Activated CD4-positive, alpha-beta memory T cell treated with anti-CD3 and anti-CD28 coated beads for 36 hours (primary cell): Measurements from ENCODE around the gene NYAP1. TPM values are rescaled to one million over a fixed set of nuclear protein-coding genes. Genes with fewer than 3 reads are reported as not detected.

Experiments used
- CTCF ChIA-PET: fragments of 350-600 bp; sonication (Branson Sonifier 250); formaldehyde crosslinking; loops from one replicate; lab custom pipeline; 2021; ENCODE audit warnings: antibody characterized with exemption, inconsistent platforms; lab: Charles Lee
- POLR2A ChIA-PET: fragments of 350-600 bp; sonication (Branson Sonifier 250); formaldehyde crosslinking; loops from one replicate; lab custom pipeline; 2021; ENCODE audit warnings: antibody characterized with exemption; lab: Charles Lee
- DNase-seq: peaks from one replicate; pipeline ENCODE4 v3.0.0-alpha.2; 2020
- H3K27ac Mint-ChIP-seq: one replicate; pipeline ENCODE4 v1.8.0; 2021; ENCODE audit warnings: mixed read lengths
- H3K27me3 Mint-ChIP-seq: one replicate; pipeline ENCODE4 v1.8.0; 2021; ENCODE audit warnings: mixed read lengths
- H3K36me3 Mint-ChIP-seq: one replicate; pipeline ENCODE4 v1.8.0; 2021; ENCODE audit warnings: mixed read lengths
- H3K4me1 Mint-ChIP-seq: one replicate; pipeline ENCODE4 v1.8.0; 2021; ENCODE audit warnings: low read depth, mixed read lengths
- H3K4me3 Mint-ChIP-seq: one replicate; pipeline ENCODE4 v1.8.0; 2021; ENCODE audit warnings: mild to moderate bottlenecking, mixed read lengths
- H3K9me3 Mint-ChIP-seq: one replicate; pipeline ENCODE4 v1.8.0; 2021; ENCODE audit warnings: mixed read lengths
- intact Hi-C: fragments of 100-400 bp; cut with micrococcal nuclease; formaldehyde crosslinking; loops from one replicate; pipeline ENCODE4 v1.15.1; 2023
- total RNA-seq, 2 experiments: library from RNA; stranded (reverse); gene quantifications; one replicate each; pipeline ENCODE4 v1.2.3, GENCODE V29; 2021

The NYAP1 gene
- total RNA-seq, 2 experiments from 2014 or later: 0.17 to 0.24 TPM

GRCh38 chr7:100486111-100486636, 2.4 kb downstream of the NYAP1 start:
- Mint-ChIP-seq H3K27me3 (no peaks in the 10 kb centered on the region), H3K9me3 (no peaks in the 10 kb centered on the region), H3K4me1 (peaks cover 8% of the 10 kb centered on the region), H3K27ac (no peak overlapping the region), H3K4me3 (no peak overlapping the region), H3K36me3 (no peaks in the 10 kb centered on the region)
- CTCF ChIA-PET: interaction anchor here (1.3 kb wide), 1 partner anchor 56 kb away, joined by 3 read pairs; no protein-coding TSS in a partner anchor
- intact Hi-C loops: no loop called here
- POLR2A ChIA-PET: no interaction called here
- no peak for DNase-seq

GRCh38 chr7:100486753-100487446, 3.2 kb downstream of the NYAP1 start:
- intact Hi-C loops: no loop called here
- POLR2A ChIA-PET: no interaction called here
- DNase-seq: no peak
- Mint-ChIP-seq H3K36me3 (no peaks in the 10 kb centered on the region), H3K27me3 (no peaks in the 10 kb centered on the region), H3K4me3 (no peak overlapping the region), H3K4me1 (peaks cover 8% of the 10 kb centered on the region), H3K27ac (no peak overlapping the region), H3K9me3 (no peaks in the 10 kb centered on the region)
- CTCF ChIA-PET: interaction anchor here (0.5 to 0.8 kb wide), 2 partner anchors 10 to 1351 kb away, joined by 3 read pairs; no protein-coding TSS in a partner anchor

GRCh38 chr7:100488333-100489095, 4.8 kb downstream of the NYAP1 start:
- H3K4me3 Mint-ChIP-seq: no peak overlapping the region
- ChIA-PET POLR2A (no interaction called here), CTCF (no interaction called here)
- H3K27me3 Mint-ChIP-seq: no peaks in the 10 kb centered on the region
- DNase-seq: no peak
- H3K9me3 Mint-ChIP-seq: no peaks in the 10 kb centered on the region
- H3K4me1 Mint-ChIP-seq: peaks cover 7% of the 10 kb centered on the region
- intact Hi-C loops: no loop called here
- H3K27ac Mint-ChIP-seq: no peak overlapping the region
- H3K36me3 Mint-ChIP-seq: no peaks in the 10 kb centered on the region

GRCh38 chr7:100489121-100489520, 5.4 kb downstream of the NYAP1 start:
- POLR2A ChIA-PET: no interaction called here
- intact Hi-C loops: no loop called here
- no peaks in the 10 kb centered on the region for H3K27me3 Mint-ChIP-seq

GRCh38 chr7:100489824-100490223, 6.1 kb downstream of the NYAP1 start:
- H3K27me3 Mint-ChIP-seq: no peaks in the 10 kb centered on the region
- peak; percentile 48 for DNase-seq
- peaks cover 9% of the 10 kb centered on the region for H3K4me1 Mint-ChIP-seq
- POLR2A ChIA-PET: interaction anchor here (1.1 kb wide), 1 partner anchor 48 kb away, joined by 3 read pairs; no protein-coding TSS in a partner anchor
- no peak overlapping the region for H3K27ac Mint-ChIP-seq
- H3K4me3 Mint-ChIP-seq: no peak overlapping the region
- no peaks in the 10 kb centered on the region for H3K36me3 Mint-ChIP-seq
- CTCF ChIA-PET: interaction anchor here (1.7 kb wide), 1 partner anchor 70 kb away, joined by 4 read pairs; no protein-coding TSS in a partner anchor
- H3K9me3 Mint-ChIP-seq: no peaks in the 10 kb centered on the region
- intact Hi-C loops: no loop called here

More at GRCh38 chr7:100489121-100489520, 5.4 kb downstream of the NYAP1 start:
- Mint-ChIP-seq H3K4me1 (peaks cover 9% of the 10 kb centered on the region), H3K27ac (no peak overlapping the region), H3K4me3 (no peak overlapping the region), H3K9me3 (no peaks in the 10 kb centered on the region), H3K36me3 (no peaks in the 10 kb centered on the region)
- no peak for DNase-seq
- CTCF ChIA-PET: no interaction called here

GRCh38 chr7:100490483-100491191, 6.9 kb downstream of the NYAP1 start:
- ChIA-PET POLR2A (interaction anchor here (1.1 kb wide), 1 partner anchor 47 kb away, joined by 3 read pairs; no protein-coding TSS in a partner anchor), CTCF (interaction anchor here (1.7 kb wide), 1 partner anchor 69 kb away, joined by 4 read pairs; no protein-coding TSS in a partner anchor)
- Mint-ChIP-seq H3K36me3 (no peaks in the 10 kb centered on the region), H3K9me3 (no peaks in the 10 kb centered on the region), H3K27ac (no peak overlapping the region), H3K4me3 (no peak overlapping the region), H3K27me3 (no peaks in the 10 kb centered on the region), H3K4me1 (peaks cover 9% of the 10 kb centered on the region)
- intact Hi-C loops: no loop called here
- no peak for DNase-seq

GRCh38 chr7:100491192-100491578, 7.5 kb downstream of the NYAP1 start:
- ChIA-PET CTCF (interaction anchor here (1.7 kb wide), 1 partner anchor 68 kb away, joined by 4 read pairs; no protein-coding TSS in a partner anchor), POLR2A (no interaction called here)
- intact Hi-C loops: no loop called here
- Mint-ChIP-seq H3K36me3 (no peaks in the 10 kb centered on the region), H3K9me3 (no peaks in the 10 kb centered on the region), H3K4me1 (peaks cover 9% of the 10 kb centered on the region), H3K27ac (no peak overlapping the region), H3K4me3 (no peak overlapping the region), H3K27me3 (peaks cover 1% of the 10 kb centered on the region)
- DNase-seq: no peak

GRCh38 chr7:100492738-100493475, 9.2 kb downstream of the NYAP1 start:
- H3K4me1 Mint-ChIP-seq: peaks cover 9% of the 10 kb centered on the region
- intact Hi-C loops: no loop called here
- peak overlapping the region; percentile 60 for H3K4me3 Mint-ChIP-seq
- CTCF ChIA-PET: interaction anchor here (0.8 to 3.4 kb wide), 4 partner anchors 11 to 67 kb away, joined by 4 to 17 read pairs (median 10); no protein-coding TSS in a partner anchor
- no peaks in the 10 kb centered on the region for H3K9me3 Mint-ChIP-seq
- H3K27ac Mint-ChIP-seq: no peak overlapping the region
- POLR2A ChIA-PET: interaction anchor here (0.9 to 1.7 kb wide), 2 partner anchors 93 to 97 kb away, joined by 3 to 4 read pairs; partner anchors contain the start of genes FBXO24 and LRCH4
- H3K27me3 Mint-ChIP-seq: peaks cover 1% of the 10 kb centered on the region
- DNase-seq: no peak
- H3K36me3 Mint-ChIP-seq: no peaks in the 10 kb centered on the region

- no peaks in the 10 kb centered on the region for H3K36me3 Mint-ChIP-seq
- intact Hi-C loops: no loop called here
- ChIA-PET CTCF (interaction anchor here (0.8 to 3.4 kb wide), 4 partner anchors 11 to 66 kb away, joined by 4 to 17 read pairs (median 10); no protein-coding TSS in a partner anchor), POLR2A (interaction anchor here (0.7 to 1.7 kb wide), 4 partner anchors 49 to 96 kb away, joined by 3 to 4 read pairs (median 3); partner anchors contain the start of genes FBXO24, LRCH4 and MEPCE)
- no peak overlapping the region for H3K27ac Mint-ChIP-seq
- H3K27me3 Mint-ChIP-seq: peaks cover 1% of the 10 kb centered on the region
- peaks cover 9% of the 10 kb centered on the region for H3K4me1 Mint-ChIP-seq
- DNase-seq: peak; percentile 76
- H3K9me3 Mint-ChIP-seq: no peaks in the 10 kb centered on the region
- H3K4me3 Mint-ChIP-seq: peak overlapping the region; percentile 64
Measured at GRCh38 chr7:100493476-100494264, 9.9 kb downstream of the NYAP1 start.

- no peak overlapping the region for H3K27ac Mint-ChIP-seq
- H3K4me1 Mint-ChIP-seq: peaks cover 7% of the 10 kb centered on the region
- no peaks in the 10 kb centered on the region for H3K36me3 Mint-ChIP-seq
- peaks cover 1% of the 10 kb centered on the region for H3K27me3 Mint-ChIP-seq
- H3K9me3 Mint-ChIP-seq: no peaks in the 10 kb centered on the region
- H3K4me3 Mint-ChIP-seq: no peak overlapping the region
- intact Hi-C loops: no loop called here
- DNase-seq: no peak
- CTCF ChIA-PET: interaction anchor here (0.9 to 1.6 kb wide), 5 partner anchors 14 to 90 kb away, joined by 3 to 5 read pairs (median 3); no protein-coding TSS in a partner anchor
- POLR2A ChIA-PET: no interaction called here
Measured at GRCh38 chr7:100496509-100496908, 12.8 kb downstream of the NYAP1 start.
